Neural progenitor cell (in vitro differentiated cells): Measurements from ENCODE around the gene ROBO2.

Experiments
- CTCF ChIP-seq: fragments of 200-600 bp; sonication (generic); IDR thresholded peaks from 2 replicates; pipeline ENCODE4 v1.5.1; 2017; ENCODE audit warnings: antibody characterized with exemption, mild to moderate bottlenecking
- EZH2 ChIP-seq: fragments of 200-600 bp; sonication (generic); IDR thresholded peaks from 2 replicates; pipeline ENCODE4 v1.6.1; 2017; ENCODE audit warnings: antibody characterized with exemption, mild to moderate bottlenecking, moderate library complexity
- EZH2phosphoT487 ChIP-seq: fragments of 200-600 bp; sonication (generic); IDR thresholded peaks from 2 replicates; pipeline ENCODE4 v1.6.1; 2017; ENCODE audit warnings: antibody characterized with exemption

DNA sequence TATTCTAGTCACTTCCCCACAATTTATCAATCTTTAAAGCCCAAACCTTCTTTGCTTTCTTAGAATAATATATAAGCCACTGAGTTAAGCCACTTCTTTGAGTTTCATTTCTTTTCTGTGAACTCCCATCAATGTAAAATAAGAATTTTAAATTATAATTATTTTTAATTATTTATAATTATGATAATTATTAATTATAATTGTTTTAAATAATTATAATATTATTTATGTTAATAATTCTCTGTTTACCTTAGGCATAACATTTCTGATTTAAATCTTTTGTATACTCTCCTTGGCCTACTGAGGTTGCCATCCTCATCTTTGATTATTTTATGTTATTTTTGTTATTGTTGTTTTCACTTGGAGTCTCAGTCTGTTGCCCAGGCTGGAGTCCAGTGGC, 644.2 kb downstream of the ROBO2 start:
- TF ChIP-seq CTCF: no peak
- no peak for TF ChIP-seq EZH2
- no peak for TF ChIP-seq EZH2phosphoT487
